Lower leg skin (tissue), 4 donors: ENCODE results near the gene CAGE1. TPM values are rescaled to one million over a fixed set of nuclear protein-coding genes. Genes with fewer than 3 reads are reported as not detected.
"Not testable (repeated sequence)": the region's sequence is repeated elsewhere in the genome, so short reads cannot be mapped to it uniquely, and the experiment has no call there.

Source experiments
- DNase-seq, 2 donors: peaks; one replicate each; pipeline ENCODE4 v3.0.0-alpha.2; 2019; ENCODE audit warnings: low spot score in 2 of 2
- H3K4me3 ChIP-seq: fragments of 200-600 bp; sonication (generic); 2 replicates; pipeline ENCODE4 v1.5.1; 2017; ENCODE audit warnings: mild to moderate bottlenecking, low read depth; ENCODE audit not compliant: poor library complexity, severe bottlenecking
- CTCF ChIP-seq, 3 donors: fragments of 450-650 bp; IDR thresholded peaks; one replicate each; pipeline ENCODE4 v1.5.1; 2016; ENCODE audit warnings: antibody characterized with exemption in 3 of 3, mild to moderate bottlenecking in 3 of 3, moderate library complexity in 2 of 3
- POLR2A ChIP-seq, 2 donors: fragments of 450-650 bp; IDR thresholded peaks; one replicate each; pipeline ENCODE4 v1.6.1; 2016 to 2017; ENCODE audit warnings: antibody characterized with exemption in 2 of 2, mild to moderate bottlenecking in 1 of 2, moderate library complexity in 1 of 2
- WGBS, 2 donors: methylation state at CpG; one replicate each; pipeline ENCODE4 v1.1.5; 2018; 5-methylcytosine and 5-hydroxymethylcytosine counted together
- intact Hi-C: fragments of 100-400 bp; cut with DNase I; formaldehyde crosslinking; loops from one replicate; pipeline ENCODE4 v1.15.0; 2023; ENCODE audit warnings: low total_unique reads
- total RNA-seq, 4 donors: library from RNA; depleted of rRNA; stranded (reverse); fragments of >200 nt; gene quantifications; one replicate each; pipeline ENCODE4 v1.1.0, GENCODE V29; 2016

The CAGE1 gene
- total RNA-seq, 4 donors from 2014 or later = not detected

DNA sequence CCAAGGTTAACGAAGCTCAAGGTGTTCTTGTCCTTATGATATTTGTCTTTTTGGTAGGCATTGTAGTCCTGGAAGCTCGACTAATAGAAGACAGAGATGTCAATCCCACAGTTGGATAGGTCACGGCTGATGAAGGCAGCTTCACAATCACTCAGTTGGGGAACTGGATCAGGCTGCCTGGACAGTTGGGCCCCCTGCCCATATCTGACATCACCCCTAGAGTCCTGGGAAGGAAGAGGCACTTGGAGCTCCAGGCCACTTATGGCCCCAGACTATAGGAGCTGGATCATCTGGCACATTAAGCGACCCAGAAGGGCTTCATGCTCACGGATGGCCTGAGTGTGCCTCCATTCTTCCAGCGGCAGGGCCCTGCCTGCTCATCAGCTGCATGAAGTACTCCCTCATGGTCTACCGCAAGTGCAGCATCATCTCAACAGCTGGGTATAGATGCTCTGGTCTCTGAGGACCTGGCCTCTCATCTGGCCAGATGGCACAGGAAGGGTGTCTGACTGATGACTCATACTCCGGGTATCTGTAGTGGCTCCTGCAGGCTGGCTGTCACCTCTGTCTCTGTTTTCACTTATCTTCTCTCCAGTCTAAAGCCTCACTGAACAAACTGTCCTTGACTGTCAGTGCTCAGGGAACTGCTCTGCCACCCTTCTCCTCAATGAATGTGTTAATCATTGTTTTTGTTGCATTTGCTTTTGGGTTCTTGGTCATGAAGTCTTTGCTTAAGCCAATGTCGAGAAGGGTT lies 47.4 kb downstream of the CAGE1 start:
- intact Hi-C loops = no loop called here
- no peak for TF ChIP-seq CTCF (IDR thresholded peaks at IDR 0.05)
- no peak for TF ChIP-seq POLR2A (IDR thresholded peaks at IDR 0.05)
- no peak for DNase-seq
- 80 to 81% methylated on average over 8 to 9 of the region's 9 CpGs for WGBS, 2 donors
- H3K4me3 ChIP-seq = no peak overlapping the region

GRCh38 chr6:7341271-7341670 lies 48.3 kb downstream of the CAGE1 start:
- DNase-seq = no peak
- 81 to 95% methylated on average over 3 of the region's 3 CpGs for WGBS, 2 donors
- no peak for TF ChIP-seq POLR2A (IDR thresholded peaks at IDR 0.05)
- TF ChIP-seq CTCF (IDR thresholded peaks at IDR 0.05) = no peak
- H3K4me3 ChIP-seq = no peak overlapping the region
- intact Hi-C loops = no loop called here

DNA sequence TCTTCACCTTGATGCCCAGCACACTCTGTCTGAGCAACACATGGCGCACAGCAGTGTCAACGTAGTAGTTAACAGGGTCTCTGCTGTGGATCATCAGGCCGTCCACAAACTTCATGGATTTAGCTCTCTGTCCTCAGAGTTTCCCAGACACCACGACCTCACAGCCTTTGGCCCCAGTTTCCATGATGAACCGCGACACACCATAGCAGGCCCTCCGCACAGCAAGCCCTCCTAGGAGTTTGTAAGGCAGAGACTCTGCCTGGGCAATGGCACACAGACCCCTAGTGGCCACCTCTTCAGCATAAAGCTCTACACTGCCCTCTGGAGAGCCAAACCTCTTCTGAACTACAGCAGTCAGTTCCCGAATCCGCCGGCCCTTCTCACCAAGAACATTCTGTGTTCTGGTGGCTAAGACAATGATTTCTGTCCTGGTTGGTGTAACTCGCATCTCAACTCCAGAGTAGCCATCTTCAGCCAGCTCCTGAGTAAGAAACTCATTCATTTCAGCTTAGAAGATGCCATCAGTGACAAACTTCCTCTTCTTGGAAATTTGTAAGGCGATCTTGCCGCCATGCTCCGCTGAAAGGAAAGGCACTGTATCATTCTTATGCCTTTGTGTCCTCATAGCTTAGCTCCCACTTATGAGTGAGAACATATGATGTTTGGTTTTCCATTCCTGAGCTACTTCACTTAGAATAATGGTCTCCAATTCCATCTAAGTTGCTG lies 50.4 kb downstream of the CAGE1 start:
- intact Hi-C loops, H3K4me3 ChIP-seq, DNase-seq: not testable (repeated sequence)
- 81 to 86% methylated on average over 14 of the region's 14 CpGs for WGBS, 2 donors

DNA sequence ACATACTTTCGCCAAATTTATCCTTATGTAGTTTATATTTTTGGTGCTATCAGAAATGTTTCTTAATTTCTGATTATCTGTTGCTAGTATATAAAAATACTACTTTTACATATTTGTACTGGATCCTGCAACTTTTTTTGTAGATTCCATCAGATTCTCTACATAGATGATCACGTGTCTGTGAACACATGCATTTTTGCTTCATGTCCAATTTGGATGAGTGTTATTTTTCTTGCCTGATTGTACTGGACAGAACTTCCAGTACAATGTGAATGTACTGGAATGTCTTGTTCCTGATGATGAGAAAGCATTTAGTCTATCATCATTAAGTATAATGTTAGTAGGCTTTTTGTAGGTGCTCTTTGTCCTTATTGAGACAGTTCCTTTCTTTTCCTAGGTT lies 51.5 kb downstream of the CAGE1 start:
- H3K4me3 ChIP-seq = no peak overlapping the region
- intact Hi-C loops = no loop called here
- DNase-seq = no peak
- 90 to 93% methylated on average over 2 of the region's 2 CpGs for WGBS, 2 donors
- TF ChIP-seq POLR2A (IDR thresholded peaks at IDR 0.05) = no peak
- no peak for TF ChIP-seq CTCF (IDR thresholded peaks at IDR 0.05)

GRCh38 chr6:7335519-7335918 lies 54.0 kb downstream of the CAGE1 start:
- WGBS, 2 donors = 83 to 85% methylated on average over 3 of the region's 3 CpGs
- TF ChIP-seq POLR2A (IDR thresholded peaks at IDR 0.05) (no peak), CTCF (IDR thresholded peaks at IDR 0.05) (no peak)
- intact Hi-C loops = no loop called here
- DNase-seq = no peak
- H3K4me3 ChIP-seq = no peak overlapping the region

- intact Hi-C loops = no loop called here
- TF ChIP-seq CTCF (IDR thresholded peaks at IDR 0.05) (no peak), POLR2A (IDR thresholded peaks at IDR 0.05) (no peak)
Measured at GRCh38 chr6:7334685-7335084, 54.9 kb downstream of the CAGE1 start.

More at GRCh38 chr6:7334685-7335084, 54.9 kb downstream of the CAGE1 start:
- WGBS, 2 donors = 90 to 97% methylated on average over 3 of the region's 3 CpGs
- no peak overlapping the region for H3K4me3 ChIP-seq
- no peak for DNase-seq
